Astrocyte of the spinal cord (primary cell): Measurements from ENCODE around the gene RBM42.

Source experiments
- DNase-seq: peaks from one replicate; pipeline ENCODE4 v3.0.0; 2011; ENCODE audit warnings: low read depth, low spot score
- H3K4me3 ChIP-seq: 2 replicates; pipeline ENCODE4 v1.5.1; 2011; ENCODE audit warnings: low read depth, mild to moderate bottlenecking, low read length, moderate library complexity
- CTCF ChIP-seq: IDR thresholded peaks from 2 replicates; pipeline ENCODE4 v1.5.1; 2012; ENCODE audit warnings: low read depth, mild to moderate bottlenecking, low read length, inconsistent platforms
- in situ Hi-C: cut with HindIII; loops from 2 replicates; pipeline ENCODE4 v1.10.0; 2017; ENCODE audit warnings: low sequenced_read_pairs

Gene RBM42

GRCh38 chr19:35669566-35669965, 40.7 kb downstream of the RBM42 start:
- no peak for TF ChIP-seq CTCF
- no peak for DNase-seq
- in situ Hi-C loops = no loop called here
- H3K4me3 ChIP-seq = no peak overlapping the region

DNA sequence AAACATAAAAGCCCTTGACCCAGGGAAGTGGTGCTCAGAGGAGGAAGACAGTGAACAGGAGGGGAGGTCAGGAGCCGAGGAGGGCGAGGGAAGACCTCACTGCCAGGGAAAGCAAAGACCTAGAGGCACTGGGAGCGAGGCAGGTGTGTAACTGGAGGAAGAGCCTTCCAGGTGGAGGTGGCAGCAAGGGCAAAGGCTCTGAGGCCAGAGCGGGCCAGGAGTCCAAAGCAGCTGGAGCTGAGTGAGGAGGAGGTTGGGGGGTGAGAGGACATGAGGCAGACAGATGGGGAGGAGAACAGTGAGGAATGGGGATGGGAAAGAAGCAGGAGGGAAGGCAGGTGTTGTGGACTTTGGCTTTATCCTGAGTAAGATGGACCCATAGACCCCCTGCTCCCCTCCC, 41.1 kb downstream of the RBM42 start:
- H3K4me3 ChIP-seq = no peak overlapping the region
- TF ChIP-seq CTCF = no peak
- in situ Hi-C loops = no loop called here
- DNase-seq = no peak

- DNase-seq = no peak
- in situ Hi-C loops = no loop called here
Measured at GRCh38 chr19:35670686-35671085, 41.9 kb downstream of the RBM42 start.

GRCh38 chr19:35671818-35672217, 43.0 kb downstream of the RBM42 start:
- no peak for TF ChIP-seq CTCF
- H3K4me3 ChIP-seq = no peak overlapping the region
- in situ Hi-C loops = no loop called here
- no peak for DNase-seq

More at GRCh38 chr19:35670686-35671085, 41.9 kb downstream of the RBM42 start:
- no peak overlapping the region for H3K4me3 ChIP-seq
- TF ChIP-seq CTCF = no peak

- peak overlapping the region; percentile 35 for H3K4me3 ChIP-seq
- DNase-seq = peak; percentile 33
- in situ Hi-C loops = no loop called here
- TF ChIP-seq CTCF = no peak
Measured at GRCh38 chr19:35673121-35673804, 44.4 kb downstream of the RBM42 start.

DNA sequence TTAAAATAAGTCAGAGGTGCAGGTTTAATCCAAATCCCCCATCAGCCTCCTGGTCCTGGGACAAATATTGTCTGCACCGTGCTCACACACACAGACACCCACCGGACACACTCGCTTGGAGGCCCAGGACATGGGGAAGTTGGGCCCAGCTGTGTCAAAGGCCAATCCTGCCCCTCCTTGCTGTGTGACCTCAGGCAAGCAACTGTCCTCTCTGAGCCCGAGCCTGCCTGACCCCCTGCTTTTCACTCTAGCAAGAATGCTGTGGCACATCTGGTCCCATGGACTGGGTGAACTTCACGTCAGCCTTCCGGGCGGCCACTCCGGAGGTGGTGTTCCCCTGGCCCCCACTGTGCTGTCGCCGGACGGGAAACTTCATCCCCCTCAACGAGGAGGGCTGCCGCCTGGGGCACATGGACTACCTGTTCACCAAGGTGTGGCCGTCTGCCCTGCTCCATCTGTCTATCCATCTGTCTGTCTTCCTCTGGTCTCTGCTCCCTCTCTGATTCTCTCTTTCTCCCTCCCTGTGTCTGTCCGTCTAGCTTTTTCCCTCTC, 46.8 kb downstream of the RBM42 start:
- no peak overlapping the region for H3K4me3 ChIP-seq
- no peak for DNase-seq
- no peak for TF ChIP-seq CTCF
- in situ Hi-C loops = no loop called here
